ENCODE results near the gene HS6ST2. TPM values are rescaled to one million over a fixed set of nuclear protein-coding genes. Genes with fewer than 3 reads are reported as not detected.

The HS6ST2 gene
- total and polyA plus RNA-seq, 2 donors = 1.3 to 1.8 TPM

DNA sequence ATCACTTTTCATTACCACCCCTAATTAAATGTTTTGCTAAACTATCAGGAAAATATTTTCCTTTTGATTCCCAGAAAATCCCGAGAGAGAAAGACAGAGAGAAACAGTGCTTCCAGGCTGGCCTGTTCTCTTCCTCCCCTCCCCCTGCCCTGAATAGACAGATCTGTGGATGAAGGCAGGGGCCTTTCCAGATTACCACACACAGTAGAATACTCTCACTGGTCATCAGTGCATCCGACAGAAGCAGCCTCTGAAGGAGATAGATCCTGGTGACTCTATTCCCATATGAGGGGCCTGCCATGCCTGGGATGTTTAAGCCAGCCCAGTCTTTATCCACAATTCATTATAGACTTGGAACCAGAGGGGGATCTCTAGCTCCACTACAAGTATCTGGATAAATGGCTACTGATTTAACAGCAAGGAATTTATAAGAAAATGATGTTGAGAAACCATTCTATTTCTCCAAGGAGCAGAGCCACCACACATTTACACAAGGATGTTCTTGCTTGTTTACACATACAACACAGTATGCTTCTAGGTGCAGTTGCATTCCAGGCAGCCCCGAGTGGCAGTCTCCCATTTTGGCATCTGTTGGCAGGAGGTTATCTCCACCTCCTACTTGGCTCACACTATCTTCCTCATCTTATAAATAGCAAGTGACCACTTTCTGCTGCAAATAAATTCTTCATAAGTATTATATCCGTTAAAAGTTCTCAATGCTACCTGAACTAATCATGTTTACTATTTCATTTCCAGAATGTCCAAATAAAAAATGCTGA is 115.8 kb downstream of the HS6ST2 start:
- H3K4me3 ChIP-seq (ENCODE audit: low read length in 2 of 2) = no peak overlapping the region
- H3K27me3 ChIP-seq (ENCODE audit: control insufficient read depth in 2 of 2, insufficient read depth in 1 of 2, low read length in 1 of 2) = no peaks in the 10 kb centered on the region
- no peaks in the 10 kb centered on the region for H3K9me3 ChIP-seq (ENCODE audit: control insufficient read depth in 2 of 2, insufficient read depth in 1 of 2, low read length in 1 of 2)
- H3K4me1 ChIP-seq (ENCODE audit: control insufficient read depth in 2 of 2, insufficient read depth in 2 of 2, low read length in 2 of 2) = no peaks in the 10 kb centered on the region
- no peak overlapping the region for H3K27ac ChIP-seq (ENCODE audit: low read depth in 1 of 2, low read length in 1 of 2)
- WGBS = 91% methylated on average over 4 of the region's 4 CpGs
- no peaks in the 10 kb centered on the region for H3K36me3 ChIP-seq (ENCODE audit: control insufficient read depth in 2 of 2, insufficient read depth in 2 of 2, low read length in 1 of 2)
- no peak for DNase-seq (ENCODE audit: low read depth in 6 of 9, low spot score in 9 of 9)

DNA sequence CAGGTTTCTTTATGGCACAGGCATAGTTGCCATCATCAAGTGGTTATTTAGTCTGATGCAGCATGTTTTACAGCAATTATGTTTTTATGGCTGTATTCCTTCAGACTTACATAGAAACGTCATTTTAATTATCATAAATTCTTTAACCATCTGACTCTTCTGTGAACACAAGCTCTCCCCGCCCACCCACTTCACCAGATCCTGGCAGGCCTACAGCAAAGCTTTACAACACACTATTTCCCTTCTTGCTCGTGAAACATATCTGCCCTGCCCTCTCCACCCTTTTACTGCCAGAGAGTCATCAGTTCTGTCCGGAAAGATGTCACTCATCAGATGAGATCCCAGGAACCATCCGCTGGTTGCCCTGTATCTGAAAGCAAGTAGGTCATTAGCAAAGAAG is 120.5 kb downstream of the HS6ST2 start:
- Histone ChIP-seq H3K4me3 (ENCODE audit: low read length in 2 of 2) (no peak overlapping the region), H3K4me1 (ENCODE audit: control insufficient read depth in 2 of 2, insufficient read depth in 2 of 2, low read length in 2 of 2) (no peaks in the 10 kb centered on the region), H3K36me3 (ENCODE audit: control insufficient read depth in 2 of 2, insufficient read depth in 2 of 2, low read length in 1 of 2) (no peaks in the 10 kb centered on the region), H3K27ac (ENCODE audit: low read depth in 1 of 2, low read length in 1 of 2) (no peak overlapping the region), H3K9me3 (ENCODE audit: control insufficient read depth in 2 of 2, insufficient read depth in 1 of 2, low read length in 1 of 2) (no peaks in the 10 kb centered on the region), H3K27me3 (ENCODE audit: control insufficient read depth in 2 of 2, insufficient read depth in 1 of 2, low read length in 1 of 2) (no peaks in the 10 kb centered on the region)
- 94% methylated on average over 5 of the region's 5 CpGs for WGBS
- DNase-seq (ENCODE audit: low read depth in 6 of 9, low spot score in 9 of 9) = no peak

DNA sequence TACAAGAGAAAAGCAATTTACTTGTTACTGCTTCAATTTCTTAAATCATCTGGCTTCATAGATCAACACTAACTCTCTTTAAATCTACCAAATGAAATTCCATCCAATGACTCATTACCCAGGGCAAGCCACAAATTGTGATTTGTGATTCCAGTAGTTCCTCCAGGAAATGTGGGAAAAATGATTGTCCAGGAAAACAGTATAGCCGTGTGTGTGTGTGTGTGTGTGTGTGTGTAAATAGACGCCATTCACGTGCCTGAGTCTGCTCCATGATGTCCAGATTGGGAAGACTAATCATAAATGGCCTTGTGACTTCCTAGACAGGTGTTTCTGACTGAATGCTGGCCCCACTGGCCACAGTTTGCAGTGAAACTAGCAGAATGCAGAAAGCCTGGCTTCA is 121.3 kb downstream of the HS6ST2 start:
- H3K36me3 ChIP-seq (ENCODE audit: control insufficient read depth in 2 of 2, insufficient read depth in 2 of 2, low read length in 1 of 2) = no peaks in the 10 kb centered on the region
- H3K27ac ChIP-seq (ENCODE audit: low read depth in 1 of 2, low read length in 1 of 2) = no peak overlapping the region
- no peaks in the 10 kb centered on the region for H3K9me3 ChIP-seq (ENCODE audit: control insufficient read depth in 2 of 2, insufficient read depth in 1 of 2, low read length in 1 of 2)
- H3K27me3 ChIP-seq (ENCODE audit: control insufficient read depth in 2 of 2, insufficient read depth in 1 of 2, low read length in 1 of 2) = no peaks in the 10 kb centered on the region
- WGBS = 90% methylated on average over 3 of the region's 3 CpGs
- no peak for DNase-seq (ENCODE audit: low read depth in 6 of 9, low spot score in 9 of 9)
- H3K4me3 ChIP-seq (ENCODE audit: low read length in 2 of 2) = no peak overlapping the region
- H3K4me1 ChIP-seq (ENCODE audit: control insufficient read depth in 2 of 2, insufficient read depth in 2 of 2, low read length in 2 of 2) = no peaks in the 10 kb centered on the region

DNA sequence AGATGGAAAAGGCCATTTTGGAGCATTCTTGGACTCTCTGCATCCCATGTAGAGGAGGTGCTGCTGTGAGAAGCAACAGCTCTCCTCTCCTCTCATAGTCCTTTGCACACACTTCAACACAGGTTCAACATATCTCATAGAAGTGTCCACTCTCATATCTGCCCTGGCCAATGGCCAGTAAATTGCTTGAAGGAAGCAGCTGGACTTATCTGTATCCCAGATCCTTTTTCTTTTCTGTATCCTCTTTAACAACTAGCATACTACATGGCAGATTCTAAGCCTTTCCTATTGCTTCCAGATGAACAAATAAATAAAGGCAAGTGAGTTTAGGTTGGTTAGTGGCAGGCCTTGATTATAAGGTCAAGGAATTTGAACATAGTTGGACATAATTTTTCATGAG is 122.0 kb downstream of the HS6ST2 start:
- no peaks in the 10 kb centered on the region for H3K4me1 ChIP-seq (ENCODE audit: control insufficient read depth in 2 of 2, insufficient read depth in 2 of 2, low read length in 2 of 2)
- H3K27ac ChIP-seq (ENCODE audit: low read depth in 1 of 2, low read length in 1 of 2) = no peak overlapping the region
- no peaks in the 10 kb centered on the region for H3K27me3 ChIP-seq (ENCODE audit: control insufficient read depth in 2 of 2, insufficient read depth in 1 of 2, low read length in 1 of 2)
- DNase-seq (ENCODE audit: low read depth in 6 of 9, low spot score in 9 of 9) = no peak
- H3K4me3 ChIP-seq (ENCODE audit: low read length in 2 of 2) = no peak overlapping the region
- H3K9me3 ChIP-seq (ENCODE audit: control insufficient read depth in 2 of 2, insufficient read depth in 1 of 2, low read length in 1 of 2) = no peaks in the 10 kb centered on the region
- no peaks in the 10 kb centered on the region for H3K36me3 ChIP-seq (ENCODE audit: control insufficient read depth in 2 of 2, insufficient read depth in 2 of 2, low read length in 1 of 2)

DNA sequence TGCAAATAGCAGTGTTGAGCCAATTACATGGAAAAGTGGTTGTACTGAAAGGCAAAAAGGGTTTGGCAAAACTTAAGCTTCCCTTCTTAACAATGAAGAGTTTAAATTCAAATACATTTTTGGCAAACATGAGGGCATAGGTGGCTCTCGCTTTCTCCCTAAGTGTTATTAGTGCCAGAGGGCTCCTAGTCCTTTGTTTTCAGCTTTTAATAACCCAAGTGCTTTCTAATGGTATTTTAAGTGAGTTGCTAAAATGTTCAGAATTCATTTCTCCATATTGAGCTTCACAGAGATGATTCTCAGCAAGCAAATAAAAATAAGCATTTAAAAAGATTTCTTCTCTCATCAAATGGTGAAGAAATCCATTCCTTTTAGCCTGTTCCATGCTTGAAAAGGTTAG is 123.7 kb downstream of the HS6ST2 start:
- WGBS = 86% methylated on average over 1 of the region's 1 CpG
- DNase-seq (ENCODE audit: low read depth in 6 of 9, low spot score in 9 of 9) = no peak

DNA sequence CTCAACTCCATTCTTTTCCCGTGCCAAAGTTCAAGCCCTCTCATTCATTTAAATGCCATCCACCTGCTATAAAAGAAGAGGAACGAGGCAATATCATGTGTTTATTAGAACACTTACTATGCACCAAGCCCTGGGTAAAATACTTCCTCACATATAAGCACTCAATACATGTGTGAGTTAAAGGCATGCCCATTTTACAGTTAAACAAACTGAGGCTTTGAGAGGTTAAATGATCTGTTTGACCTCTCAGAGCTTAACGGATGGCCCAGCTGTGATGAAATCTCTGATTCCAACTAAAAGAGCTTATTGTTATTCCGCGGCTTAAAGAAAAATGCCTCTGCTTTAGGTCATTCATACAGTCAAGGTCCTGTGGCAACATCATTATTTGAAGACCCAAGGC is 124.3 kb downstream of the HS6ST2 start:
- Histone ChIP-seq H3K27me3 (ENCODE audit: control insufficient read depth in 2 of 2, insufficient read depth in 1 of 2, low read length in 1 of 2) (no peaks in the 10 kb centered on the region), H3K4me3 (ENCODE audit: low read length in 2 of 2) (no peak overlapping the region), H3K9me3 (ENCODE audit: control insufficient read depth in 2 of 2, insufficient read depth in 1 of 2, low read length in 1 of 2) (no peaks in the 10 kb centered on the region), H3K36me3 (ENCODE audit: control insufficient read depth in 2 of 2, insufficient read depth in 2 of 2, low read length in 1 of 2) (no peaks in the 10 kb centered on the region), H3K4me1 (ENCODE audit: control insufficient read depth in 2 of 2, insufficient read depth in 2 of 2, low read length in 2 of 2) (no peaks in the 10 kb centered on the region), H3K27ac (ENCODE audit: low read depth in 1 of 2, low read length in 1 of 2) (no peak overlapping the region)
- no peak for DNase-seq (ENCODE audit: low read depth in 6 of 9, low spot score in 9 of 9)
- 97% methylated on average over 5 of the region's 5 CpGs for WGBS

More for the DNA sequence above, 123.7 kb downstream of the HS6ST2 start:
- H3K9me3 ChIP-seq (ENCODE audit: control insufficient read depth in 2 of 2, insufficient read depth in 1 of 2, low read length in 1 of 2) = no peaks in the 10 kb centered on the region
- no peak overlapping the region for H3K4me3 ChIP-seq (ENCODE audit: low read length in 2 of 2)
- H3K36me3 ChIP-seq (ENCODE audit: control insufficient read depth in 2 of 2, insufficient read depth in 2 of 2, low read length in 1 of 2) = no peaks in the 10 kb centered on the region
- no peaks in the 10 kb centered on the region for H3K27me3 ChIP-seq (ENCODE audit: control insufficient read depth in 2 of 2, insufficient read depth in 1 of 2, low read length in 1 of 2)
- H3K4me1 ChIP-seq (ENCODE audit: control insufficient read depth in 2 of 2, insufficient read depth in 2 of 2, low read length in 2 of 2) = no peaks in the 10 kb centered on the region
- no peak overlapping the region for H3K27ac ChIP-seq (ENCODE audit: low read depth in 1 of 2, low read length in 1 of 2)

DNA sequence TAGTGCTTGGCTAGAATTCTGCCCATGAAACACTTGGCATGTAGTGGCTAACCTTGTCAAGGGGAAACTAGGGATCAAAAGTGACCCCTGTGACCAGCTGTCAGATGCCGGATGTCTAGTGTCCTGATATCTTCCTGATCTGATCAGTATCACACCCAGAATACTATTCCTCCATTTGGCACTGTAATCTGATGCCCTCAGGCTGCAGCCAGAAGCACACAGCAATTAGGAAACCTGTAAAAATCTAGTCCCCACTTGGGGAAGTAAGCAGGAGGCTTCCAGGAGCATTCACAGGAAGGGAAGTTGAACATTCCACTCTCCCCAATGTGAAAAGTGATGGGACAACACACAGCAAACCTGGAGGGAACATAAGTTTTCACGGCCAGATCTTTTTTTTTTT is 125.1 kb downstream of the HS6ST2 start:
- no peaks in the 10 kb centered on the region for H3K9me3 ChIP-seq (ENCODE audit: control insufficient read depth in 2 of 2, insufficient read depth in 1 of 2, low read length in 1 of 2)
- no peaks in the 10 kb centered on the region for H3K36me3 ChIP-seq (ENCODE audit: control insufficient read depth in 2 of 2, insufficient read depth in 2 of 2, low read length in 1 of 2)
- no peaks in the 10 kb centered on the region for H3K27me3 ChIP-seq (ENCODE audit: control insufficient read depth in 2 of 2, insufficient read depth in 1 of 2, low read length in 1 of 2)
- DNase-seq (ENCODE audit: low read depth in 6 of 9, low spot score in 9 of 9) = no peak
- H3K4me3 ChIP-seq (ENCODE audit: low read length in 2 of 2) = no peak overlapping the region
- no peak overlapping the region for H3K27ac ChIP-seq (ENCODE audit: low read depth in 1 of 2, low read length in 1 of 2)
- no peaks in the 10 kb centered on the region for H3K4me1 ChIP-seq (ENCODE audit: control insufficient read depth in 2 of 2, insufficient read depth in 2 of 2, low read length in 2 of 2)
- 77% methylated on average over 2 of the region's 2 CpGs for WGBS

DNA sequence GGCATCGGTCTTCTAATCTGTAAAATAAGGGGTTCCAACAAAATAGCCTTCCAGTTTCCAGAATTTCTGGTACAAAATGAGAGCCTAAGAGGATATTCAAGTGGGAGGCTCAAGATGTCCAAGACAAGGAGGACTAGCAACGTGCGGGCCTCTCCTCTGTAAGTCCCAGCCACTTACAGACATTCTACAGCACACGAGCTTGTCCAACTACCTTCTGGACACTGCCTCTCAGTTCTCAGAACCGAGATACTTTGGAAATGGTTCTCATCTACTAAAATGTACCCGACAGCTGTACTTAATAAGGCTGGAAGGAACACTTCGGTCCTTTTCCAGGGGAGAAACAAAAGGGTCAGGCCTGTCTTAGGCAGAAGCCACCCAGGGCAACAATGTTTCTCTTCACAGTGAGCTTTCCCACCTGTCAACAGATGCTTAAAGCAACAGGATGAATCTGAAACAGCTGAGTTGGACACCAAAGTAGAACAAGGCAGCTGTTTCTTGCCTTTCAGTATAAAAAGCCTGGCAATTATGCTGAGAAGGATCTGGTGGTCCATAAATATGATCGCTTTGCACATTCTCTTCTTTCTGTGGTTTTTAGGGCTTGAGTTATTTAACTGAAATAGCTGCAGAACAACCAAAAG is 127.0 kb downstream of the HS6ST2 start:
- Histone ChIP-seq H3K27me3 (ENCODE audit: control insufficient read depth in 2 of 2, insufficient read depth in 1 of 2, low read length in 1 of 2) (no peaks in the 10 kb centered on the region), H3K4me1 (ENCODE audit: control insufficient read depth in 2 of 2, insufficient read depth in 2 of 2, low read length in 2 of 2) (no peaks in the 10 kb centered on the region), H3K4me3 (ENCODE audit: low read length in 2 of 2) (no peak overlapping the region), H3K36me3 (ENCODE audit: control insufficient read depth in 2 of 2, insufficient read depth in 2 of 2, low read length in 1 of 2) (no peaks in the 10 kb centered on the region), H3K27ac (ENCODE audit: low read depth in 1 of 2, low read length in 1 of 2) (no peak overlapping the region), H3K9me3 (ENCODE audit: control insufficient read depth in 2 of 2, insufficient read depth in 1 of 2, low read length in 1 of 2) (no peaks in the 10 kb centered on the region)
- WGBS = 95% methylated on average over 8 of the region's 8 CpGs
- DNase-seq (ENCODE audit: low read depth in 6 of 9, low spot score in 9 of 9) = no peak

DNA sequence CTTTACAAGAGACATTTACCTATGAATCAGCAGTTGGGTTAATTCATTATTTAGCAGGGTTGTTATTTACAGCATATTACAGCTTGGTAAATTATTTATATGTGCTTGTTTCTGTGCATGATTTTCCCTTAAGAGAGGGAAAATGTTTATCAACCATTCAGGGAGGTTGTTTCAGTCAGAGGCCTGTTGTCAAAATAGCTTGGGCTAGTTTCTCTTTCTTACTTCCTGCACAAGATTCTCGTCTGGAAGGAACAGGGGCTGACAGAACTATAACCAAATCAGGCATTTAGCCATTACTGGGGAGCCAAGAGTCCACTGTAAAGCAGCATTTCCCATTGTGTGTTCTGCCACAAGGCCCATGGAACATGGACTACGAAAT is 135.8 kb downstream of the HS6ST2 start:
- no peaks in the 10 kb centered on the region for H3K9me3 ChIP-seq (ENCODE audit: control insufficient read depth in 2 of 2, insufficient read depth in 1 of 2, low read length in 1 of 2)
- no peaks in the 10 kb centered on the region for H3K27me3 ChIP-seq (ENCODE audit: control insufficient read depth in 2 of 2, insufficient read depth in 1 of 2, low read length in 1 of 2)
- DNase-seq (ENCODE audit: low read depth in 6 of 9, low spot score in 9 of 9) = no peak
- H3K4me1 ChIP-seq (ENCODE audit: control insufficient read depth in 2 of 2, insufficient read depth in 2 of 2, low read length in 2 of 2) = no peaks in the 10 kb centered on the region
- 66% methylated on average over 2 of the region's 2 CpGs for WGBS
- no peaks in the 10 kb centered on the region for H3K36me3 ChIP-seq (ENCODE audit: control insufficient read depth in 2 of 2, insufficient read depth in 2 of 2, low read length in 1 of 2)
- no peak overlapping the region for H3K4me3 ChIP-seq (ENCODE audit: low read length in 2 of 2)
- H3K27ac ChIP-seq (ENCODE audit: low read depth in 1 of 2, low read length in 1 of 2) = no peak overlapping the region
